ENCODE results near the gene PGA3.

The PGA3 gene

DNA sequence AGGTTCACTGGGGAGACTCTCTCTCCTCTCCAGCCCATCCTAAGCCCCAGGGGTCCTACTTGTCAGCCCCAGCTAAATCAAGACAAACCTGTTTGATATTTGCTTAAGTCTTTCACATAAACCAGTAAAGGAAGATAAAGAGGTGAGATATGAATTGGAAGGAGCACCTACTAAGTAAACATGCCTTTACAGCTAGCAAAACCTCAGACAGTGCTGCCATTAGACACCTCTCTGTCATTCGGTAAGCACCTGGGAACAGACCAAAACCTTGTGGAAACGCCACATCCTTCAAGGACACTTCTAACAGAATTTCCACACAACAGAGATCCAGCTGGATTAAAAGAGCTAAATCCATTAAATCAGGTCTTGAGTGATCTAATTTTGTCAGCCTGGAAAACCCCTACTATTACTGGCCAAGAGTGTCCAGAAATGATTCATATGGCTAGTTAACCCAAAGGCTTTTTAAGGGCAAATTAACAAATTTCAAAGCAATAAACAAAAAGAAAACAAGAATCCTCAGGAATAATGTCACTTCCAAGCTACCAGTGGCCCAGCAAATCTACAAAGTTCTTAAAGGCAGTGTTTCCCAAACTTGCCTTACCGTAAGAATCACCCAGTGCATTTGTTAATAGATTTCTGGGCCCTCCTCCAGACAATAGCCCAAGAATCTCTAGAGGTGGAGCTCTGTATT lies 44.5 kb upstream of the PGA3 start:
- POLR2A ChIA-PET (ENCODE audit: low non-redundant PET): no interaction called here
- CTCF ChIA-PET: interaction anchor here (0.6 to 1.0 kb wide), 2 partner anchors 95 to 227 kb away, joined by 3 read pairs; no protein-coding TSS in a partner anchor

DNA sequence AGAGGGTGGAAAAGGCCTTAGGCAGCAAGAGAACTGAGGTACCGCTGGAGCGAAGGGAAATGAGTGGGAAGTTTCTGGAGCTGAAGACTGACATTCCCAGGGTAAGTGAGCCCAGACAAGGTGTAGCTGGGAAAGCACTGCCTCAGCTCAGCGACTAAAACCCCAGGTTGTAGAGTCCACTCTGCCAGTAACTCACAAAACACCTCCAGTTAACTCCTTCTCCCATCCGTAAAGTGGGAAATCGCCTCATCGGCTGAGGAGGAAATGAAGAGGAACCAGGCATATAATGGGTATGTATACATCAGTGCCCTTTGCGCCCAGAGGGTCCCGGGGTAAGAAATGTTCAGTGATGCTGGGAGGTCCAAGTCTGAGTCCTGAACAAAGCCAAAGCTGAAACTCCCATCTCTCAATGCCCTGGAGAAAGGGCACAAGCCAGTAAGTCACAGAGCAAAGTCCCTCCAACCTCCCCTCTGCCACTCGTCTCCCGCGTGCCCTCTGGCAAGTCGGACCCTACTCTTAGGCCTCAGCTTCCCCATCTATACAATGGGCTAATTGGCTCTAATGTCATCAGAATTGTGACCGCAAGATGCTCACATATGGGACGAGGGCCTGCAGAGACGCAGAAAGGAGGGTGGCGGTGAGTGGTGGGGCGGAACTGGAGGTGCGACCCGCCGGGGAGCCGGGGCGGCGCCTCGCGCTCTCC lies 42.7 kb upstream of the PGA3 start:
- ChIA-PET CTCF (interaction anchor here (0.5 to 1.0 kb wide), 2 partner anchors 30 to 242 kb away, joined by 3 to 4 read pairs; no protein-coding TSS in a partner anchor), POLR2A (ENCODE audit: low non-redundant PET) (no interaction called here)
- TF ChIP-seq, protein P1, sequence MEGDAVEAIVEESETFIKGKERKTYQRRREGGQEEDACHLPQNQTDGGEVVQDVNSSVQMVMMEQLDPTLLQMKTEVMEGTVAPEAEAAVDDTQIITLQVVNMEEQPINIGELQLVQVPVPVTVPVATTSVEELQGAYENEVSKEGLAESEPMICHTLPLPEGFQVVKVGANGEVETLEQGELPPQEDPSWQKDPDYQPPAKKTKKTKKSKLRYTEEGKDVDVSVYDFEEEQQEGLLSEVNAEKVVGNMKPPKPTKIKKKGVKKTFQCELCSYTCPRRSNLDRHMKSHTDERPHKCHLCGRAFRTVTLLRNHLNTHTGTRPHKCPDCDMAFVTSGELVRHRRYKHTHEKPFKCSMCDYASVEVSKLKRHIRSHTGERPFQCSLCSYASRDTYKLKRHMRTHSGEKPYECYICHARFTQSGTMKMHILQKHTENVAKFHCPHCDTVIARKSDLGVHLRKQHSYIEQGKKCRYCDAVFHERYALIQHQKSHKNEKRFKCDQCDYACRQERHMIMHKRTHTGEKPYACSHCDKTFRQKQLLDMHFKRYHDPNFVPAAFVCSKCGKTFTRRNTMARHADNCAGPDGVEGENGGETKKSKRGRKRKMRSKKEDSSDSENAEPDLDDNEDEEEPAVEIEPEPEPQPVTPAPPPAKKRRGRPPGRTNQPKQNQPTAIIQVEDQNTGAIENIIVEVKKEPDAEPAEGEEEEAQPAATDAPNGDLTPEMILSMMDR (conservative IDR thresholded peaks at IDR 0.05; ENCODE audit: low read depth): no peak
- DNase-seq (ENCODE audit: low spot score): no peak
- peak overlapping the region; percentile 93 for H3K27ac ChIP-seq

More for the DNA sequence above, 44.5 kb upstream of the PGA3 start:
- peak overlapping the region; percentile 43 for H3K27ac ChIP-seq
- no peak for DNase-seq (ENCODE audit: low spot score)
- TF ChIP-seq, protein P1 (conservative IDR thresholded peaks at IDR 0.05; ENCODE audit: low read depth): no peak

DNA sequence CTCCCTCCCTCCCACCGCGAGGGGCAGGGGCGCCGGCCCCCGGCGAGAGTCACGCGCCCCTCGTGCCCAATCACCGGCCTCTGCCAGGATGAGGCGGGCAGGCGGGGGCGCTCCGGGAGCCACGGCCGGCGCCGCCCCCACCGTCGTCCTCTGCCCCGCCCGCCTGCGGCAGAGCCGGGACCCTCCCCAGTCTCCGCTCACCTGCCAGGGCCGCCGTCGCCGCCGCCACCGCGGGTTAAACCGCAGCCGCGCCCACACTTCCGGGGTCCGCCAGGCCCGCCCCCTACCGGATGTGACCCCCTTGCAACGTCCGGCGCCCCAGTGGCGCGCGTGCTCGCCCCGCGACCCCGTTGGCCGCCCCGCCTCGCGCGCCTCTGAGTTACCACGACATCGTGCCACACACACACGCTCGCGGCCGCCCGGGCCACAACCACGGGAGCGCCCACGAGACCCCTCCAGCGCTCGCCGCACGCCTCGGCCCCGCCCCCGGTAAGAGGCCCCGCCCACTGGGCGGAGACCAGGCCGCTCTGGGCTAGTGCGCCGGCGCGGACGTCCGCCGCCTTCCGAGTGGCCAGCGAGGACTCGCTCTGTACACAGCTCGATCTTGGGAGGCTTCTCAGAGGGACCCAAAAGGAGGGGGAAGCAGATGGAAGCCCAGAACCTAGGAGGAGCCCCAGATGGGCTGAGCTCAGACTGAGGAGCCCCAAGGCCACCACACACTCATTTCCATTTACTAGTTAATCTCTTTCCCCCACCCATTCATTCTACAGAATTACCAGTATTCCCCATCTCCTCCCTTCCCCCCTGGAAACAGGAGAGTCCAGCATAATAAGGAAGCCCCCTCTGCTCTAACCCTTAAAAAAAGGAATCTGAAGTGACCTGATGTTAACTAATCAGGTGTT lies 41.9 kb upstream of the PGA3 start, which contains the start of gene VPS37C:
Gene VPS37C, minus strand, starts transcription at position 237 of the 902 bp plus-strand sequence. CDS start 22,597 bp downstream, outside the sequence.
- peak within 1 kb of the TSS; percentile 93 for H3K27ac ChIP-seq
- DNase-seq (ENCODE audit: low spot score): peak; percentile 96
- POLR2A ChIA-PET (ENCODE audit: low non-redundant PET): no interaction called here
- TF ChIP-seq, protein P1 (conservative IDR thresholded peaks at IDR 0.05; ENCODE audit: low read depth): no peak
- CTCF ChIA-PET: interaction anchor here (0.7 to 1.0 kb wide), 2 partner anchors 31 to 232 kb away, joined by 3 read pairs; no protein-coding TSS in a partner anchor

DNA sequence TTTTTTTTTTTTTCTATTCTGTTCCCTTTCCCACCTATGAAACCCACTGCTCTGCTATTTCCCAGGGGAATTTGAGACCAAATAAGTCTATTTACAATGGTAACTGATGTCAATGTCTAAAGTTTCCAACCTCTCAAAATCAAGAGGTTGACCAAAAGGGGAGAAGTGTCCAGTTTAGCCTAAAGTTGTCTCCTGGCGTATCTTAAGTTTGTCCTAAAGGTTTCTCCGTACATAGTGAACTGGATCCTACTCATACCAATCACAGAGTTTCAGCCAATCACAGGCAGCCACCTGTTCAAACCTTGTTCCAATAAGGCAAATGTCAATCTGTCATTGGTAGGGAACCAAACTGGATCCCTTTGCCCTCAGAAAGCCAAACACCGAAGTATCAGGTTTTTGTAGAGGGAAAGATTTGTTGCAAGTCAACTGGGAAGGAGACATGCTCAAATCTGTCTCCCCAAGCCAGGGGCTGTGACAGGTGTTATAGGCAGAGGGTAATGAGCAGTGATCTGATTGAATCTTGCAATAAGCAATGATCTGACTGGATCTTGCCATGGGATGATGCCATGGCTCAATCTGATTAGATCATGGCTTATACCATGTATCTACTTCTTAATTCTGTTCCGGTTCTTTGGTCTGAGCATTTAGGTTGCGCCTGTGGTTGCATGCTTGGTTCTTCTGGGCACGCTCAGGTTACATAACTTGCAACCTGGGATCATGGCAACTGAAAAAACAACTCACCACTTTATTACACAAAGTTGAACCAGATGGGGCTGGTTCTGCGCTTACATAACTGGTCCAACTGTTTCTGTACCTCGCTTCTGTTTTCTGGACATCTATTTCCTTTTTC lies 41.0 kb upstream of the PGA3 start:
- H3K27ac ChIP-seq: peak overlapping the region; percentile 93; the same call in 1 of the 2 replicates
- ChIA-PET POLR2A (ENCODE audit: low non-redundant PET) (no interaction called here), CTCF (no interaction called here)
- DNase-seq (ENCODE audit: low spot score): peak; percentile 66
- TF ChIP-seq, protein P1 (conservative IDR thresholded peaks at IDR 0.05; ENCODE audit: low read depth): no peak

GRCh38 chr11:61163021-61163420 lies 40.3 kb upstream of the PGA3 start:
- H3K27ac ChIP-seq: no peak overlapping the region
- ChIA-PET CTCF (no interaction called here), POLR2A (ENCODE audit: low non-redundant PET) (no interaction called here)
- TF ChIP-seq, protein P1 (conservative IDR thresholded peaks at IDR 0.05; ENCODE audit: low read depth): no peak
- no peak for DNase-seq (ENCODE audit: low spot score)
